ENCODE data around the gene ITPRIPL2.

The ITPRIPL2 gene

DNA sequence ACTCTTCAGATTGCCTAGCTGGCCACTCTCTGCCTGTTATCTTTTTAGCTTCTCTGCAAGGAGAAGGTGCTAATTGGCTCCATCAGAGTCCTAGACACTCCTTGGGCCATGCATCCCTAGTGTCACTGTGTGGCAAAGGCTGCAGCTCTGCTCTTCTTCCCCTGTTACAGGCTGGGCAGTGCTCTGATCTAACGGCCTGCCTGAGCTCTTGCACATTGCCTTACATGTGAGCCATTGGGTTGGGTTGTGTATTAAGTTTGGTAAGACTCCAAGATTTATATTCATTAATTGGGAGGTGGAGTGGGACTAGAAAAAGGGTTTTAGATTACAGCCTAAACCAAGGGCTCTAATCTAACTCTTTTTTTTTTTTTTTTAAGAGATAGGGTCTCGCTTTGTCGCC lies 31.2 kb downstream of the ITPRIPL2 start:
- DNase-seq, result no peak

DNA sequence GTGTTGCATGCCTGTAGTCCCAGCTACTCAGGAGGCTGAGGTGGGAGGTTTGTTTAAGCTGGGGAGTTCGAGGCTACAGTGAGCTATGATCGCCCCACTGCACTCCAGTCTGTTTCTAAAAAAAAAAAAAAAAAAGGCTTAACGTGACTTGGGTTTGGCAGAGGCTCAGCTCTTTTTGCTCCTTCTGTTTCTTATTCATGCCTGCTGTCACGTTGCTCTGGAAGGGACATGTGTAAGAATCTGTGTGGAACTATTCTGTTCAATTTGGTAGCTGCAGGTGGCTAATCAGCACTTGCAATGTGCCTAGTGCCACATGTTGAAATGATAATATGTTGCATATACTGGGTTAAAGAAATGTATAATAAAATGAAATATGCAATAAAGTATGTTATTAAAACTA lies 33.4 kb downstream of the ITPRIPL2 start:
- no peak for DNase-seq

DNA sequence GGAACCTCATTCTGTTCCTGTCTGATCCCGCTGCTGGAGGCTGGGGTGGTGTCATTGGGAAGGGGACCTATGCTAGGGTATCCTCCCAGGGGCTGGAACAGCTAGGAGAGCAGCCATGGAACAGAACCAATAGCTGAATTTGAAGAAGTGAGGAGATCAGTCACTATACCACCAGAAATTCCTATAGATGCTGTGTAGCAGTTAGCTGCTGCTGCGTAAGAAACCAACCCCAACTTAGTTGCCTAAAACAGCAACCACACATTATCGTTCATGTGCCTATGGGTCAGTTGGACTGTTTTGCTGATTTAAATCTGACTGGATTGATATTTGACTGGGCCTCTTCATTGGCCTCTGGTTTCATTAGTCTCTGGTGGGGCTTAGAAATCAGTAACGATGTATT lies 33.9 kb downstream of the ITPRIPL2 start:
- no peak for DNase-seq

DNA sequence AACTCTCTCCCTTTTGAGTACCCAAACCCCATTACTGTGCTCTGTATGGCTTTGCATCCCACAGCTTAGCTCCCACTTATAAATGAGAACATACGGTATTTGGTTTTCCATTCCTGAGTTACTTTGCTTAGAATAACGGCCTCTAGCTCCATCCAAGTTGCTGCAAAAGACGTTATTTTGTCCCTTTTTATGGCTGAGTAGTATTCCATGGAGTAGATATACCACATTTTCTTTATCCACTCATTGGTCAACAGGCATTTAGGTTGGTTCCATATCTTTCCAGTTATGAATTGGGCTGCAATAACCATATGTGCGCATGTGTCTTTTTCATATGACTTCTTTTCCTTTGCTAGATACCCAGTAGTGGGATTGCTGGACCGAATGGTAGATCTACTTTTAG lies 34.4 kb downstream of the ITPRIPL2 start:
- DNase-seq, result no peak

DNA sequence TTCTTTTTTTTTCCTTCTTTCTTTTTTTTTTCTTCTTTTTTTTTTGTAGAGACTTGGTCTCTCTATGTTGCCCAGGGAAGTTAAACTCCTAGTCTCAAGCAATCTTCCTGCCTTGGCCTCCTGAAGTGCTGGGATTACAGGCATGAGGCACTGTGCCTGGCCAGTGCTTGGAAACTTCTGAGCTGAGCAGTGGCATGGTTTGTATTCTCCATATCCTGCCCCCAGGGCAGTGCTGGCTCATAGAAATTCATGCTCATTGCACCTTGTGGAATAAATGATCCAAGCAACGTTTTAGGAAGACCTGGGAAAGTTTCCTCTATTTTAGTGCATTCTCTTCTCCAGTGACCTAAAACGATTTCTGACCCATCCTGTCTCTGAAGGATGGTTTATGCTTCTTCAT lies 37.5 kb downstream of the ITPRIPL2 start:
- no peak for DNase-seq

DNA sequence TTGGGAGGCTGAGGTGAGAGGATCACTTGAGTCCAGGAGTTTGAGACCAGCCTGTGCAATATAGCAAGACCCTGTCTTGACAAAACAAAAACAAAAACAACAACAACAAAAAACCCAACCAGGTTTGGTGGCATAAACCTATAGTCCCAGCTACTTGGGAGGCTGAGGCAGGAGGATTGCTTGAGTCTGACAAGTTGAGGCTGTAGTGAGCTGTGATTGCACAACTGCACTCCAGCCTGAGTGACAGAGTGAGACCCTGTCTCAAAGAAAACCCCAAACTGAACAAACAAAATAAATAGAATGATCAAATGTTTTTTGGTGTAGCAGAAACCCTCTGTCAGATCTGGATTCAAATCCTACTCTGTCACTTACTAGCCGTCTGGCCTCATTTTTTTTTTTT lies 38.3 kb downstream of the ITPRIPL2 start:
- DNase-seq, result no peak

DNA sequence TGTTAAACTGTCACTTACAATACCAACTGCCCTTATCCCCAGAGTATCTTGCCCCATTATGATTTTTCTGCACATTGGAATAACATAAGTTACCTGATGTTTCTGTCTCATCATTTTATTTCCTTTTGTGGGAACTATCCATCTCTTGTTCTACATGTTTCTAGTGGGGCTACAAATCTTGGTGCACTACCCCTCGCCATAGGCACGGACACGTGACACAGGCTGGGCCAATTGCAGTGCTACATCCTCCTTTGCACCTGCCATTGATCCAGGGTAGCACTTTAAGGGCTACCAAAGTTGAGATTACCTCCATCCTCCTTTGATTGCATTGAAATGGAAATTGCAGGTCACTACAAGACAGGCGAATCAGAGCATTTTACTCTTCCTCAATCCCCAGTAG lies 40.1 kb downstream of the ITPRIPL2 start:
- DNase-seq, result peak; percentile 9

DNA sequence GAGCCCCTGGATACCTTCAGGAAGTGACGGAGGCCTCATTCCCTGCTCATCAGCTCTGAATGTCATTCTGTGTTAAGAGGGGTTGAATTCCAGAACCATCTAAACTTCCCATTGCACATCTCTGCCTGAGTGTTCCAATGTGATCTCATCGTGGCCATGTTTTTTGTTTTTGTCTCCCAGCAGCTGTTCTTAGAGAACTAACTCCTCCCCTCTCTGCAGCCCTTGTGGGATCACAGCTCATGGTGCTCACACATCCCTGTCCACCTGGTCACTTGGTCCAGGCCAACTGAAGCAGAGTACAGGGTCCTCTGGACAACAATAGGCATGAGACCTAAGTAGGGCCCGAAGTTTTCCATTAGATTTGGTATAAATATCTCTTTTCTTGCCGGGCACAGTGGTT lies 48.3 kb downstream of the ITPRIPL2 start:
- no peak for DNase-seq

DNA sequence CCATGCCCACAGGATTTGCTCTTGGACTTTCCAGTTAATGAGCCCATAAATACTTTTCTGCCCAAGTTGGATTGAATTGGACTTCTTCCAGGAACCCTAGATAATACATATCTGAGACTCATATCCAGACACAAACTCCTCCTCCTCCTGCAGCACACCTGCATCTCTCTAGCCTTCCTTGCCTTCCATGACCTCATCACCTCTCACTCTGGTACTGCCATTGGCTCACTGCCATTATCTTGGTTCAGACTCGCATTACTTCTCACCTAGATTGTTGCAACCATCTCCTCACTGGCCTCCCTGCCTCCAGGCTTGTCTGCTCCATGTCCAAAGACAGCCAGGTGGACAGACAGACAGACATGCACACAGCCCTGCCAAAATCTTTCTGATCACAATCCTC lies 49.5 kb downstream of the ITPRIPL2 start:
- no peak for DNase-seq

DNA sequence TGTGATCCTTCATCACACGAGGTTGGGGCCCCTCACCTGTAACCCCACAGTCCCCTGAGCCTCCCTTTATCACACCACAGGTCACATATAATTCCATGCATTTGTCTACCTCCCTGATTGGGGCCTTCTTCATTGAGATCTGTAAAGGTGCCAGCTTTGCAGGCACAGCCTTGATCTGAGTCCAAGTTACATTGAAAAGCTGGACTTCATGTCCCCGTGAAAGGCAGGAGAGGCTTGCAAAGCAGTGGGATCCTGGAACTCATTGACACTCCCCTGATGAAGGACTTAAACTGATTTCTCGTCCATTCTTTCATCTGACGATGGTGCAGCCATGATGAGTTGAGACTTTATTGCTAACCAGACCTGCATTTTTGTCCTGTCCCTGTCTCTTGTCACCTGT lies 50.5 kb downstream of the ITPRIPL2 start:
- no peak for DNase-seq

DNA sequence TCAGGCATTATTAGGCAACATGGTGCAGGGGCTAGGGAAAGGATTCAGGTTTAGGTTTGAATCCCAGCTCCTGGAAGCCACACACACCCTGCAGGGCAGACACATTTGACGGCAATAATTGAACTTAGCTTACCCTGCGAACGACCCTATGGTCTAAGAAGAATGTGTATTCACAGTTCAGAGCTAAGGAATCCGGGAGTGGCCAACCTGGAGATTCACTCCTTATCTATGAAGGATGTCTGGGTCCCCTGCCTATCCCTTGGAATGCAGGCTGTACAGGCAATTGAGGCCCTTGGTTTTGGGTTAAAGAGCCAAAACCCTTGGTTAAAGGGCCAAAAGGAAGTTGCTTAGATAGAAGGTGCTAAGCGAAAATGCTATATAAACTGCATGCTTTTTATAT lies 51.3 kb downstream of the ITPRIPL2 start:
- DNase-seq, result no peak

DNA sequence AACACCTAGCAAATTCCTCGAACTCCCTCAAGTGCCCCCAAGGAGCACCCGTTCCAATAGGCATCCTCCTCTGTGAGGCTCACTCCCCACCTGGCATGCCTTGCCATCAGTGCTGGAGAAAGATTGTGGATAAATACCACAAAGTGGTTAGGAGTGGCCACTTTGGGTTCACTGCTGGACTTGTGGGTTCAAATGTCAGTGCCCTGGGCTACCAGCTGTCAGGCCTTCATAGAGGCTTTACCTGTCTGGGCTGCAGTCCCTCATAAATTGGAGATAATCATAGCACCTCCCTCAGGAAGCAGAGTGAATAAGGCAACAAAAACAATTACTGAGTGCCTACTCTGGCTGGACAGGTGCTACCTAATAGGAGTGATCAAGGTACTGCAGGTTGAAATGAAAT lies 52.7 kb downstream of the ITPRIPL2 start:
- no peak for DNase-seq

DNA sequence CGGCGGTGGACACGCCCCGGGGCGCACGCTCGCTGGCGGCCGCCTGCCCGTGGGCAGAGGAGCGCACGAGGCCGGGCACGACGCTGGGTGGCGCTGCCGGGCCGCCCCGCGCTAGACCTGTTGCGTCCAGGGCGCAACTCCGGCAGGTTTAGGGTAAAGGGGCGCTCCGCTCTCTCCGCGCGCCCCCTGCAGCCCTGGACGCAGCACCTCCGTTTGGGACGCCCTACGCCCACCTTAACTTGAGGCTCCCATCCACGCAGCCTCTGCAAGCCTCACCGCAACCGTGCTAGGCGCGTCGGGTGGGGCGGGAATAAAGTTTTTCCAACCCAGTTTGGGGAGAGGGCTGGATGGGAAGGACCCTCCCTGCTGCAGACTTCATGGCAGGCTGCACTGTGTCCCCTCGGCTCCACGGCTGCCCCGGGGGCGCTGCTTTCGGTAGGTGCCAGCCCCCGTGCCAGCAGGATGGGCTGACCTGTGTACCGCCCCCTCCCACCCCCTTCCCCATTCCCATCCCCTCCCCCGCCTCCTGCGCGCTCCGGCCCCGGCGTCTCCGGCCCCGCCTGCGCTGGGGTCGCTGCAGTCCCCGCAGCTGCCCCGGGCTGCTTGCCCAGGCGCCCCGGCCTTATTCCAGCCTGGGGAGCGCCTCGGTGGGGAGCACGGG lies 54.1 kb downstream of the ITPRIPL2 start, which contains the start of gene SYT17:
Gene SYT17 (plus strand): TSS at position 531 of the 661 bp plus-strand sequence. CDS start 407 bp downstream, outside the sequence.
- DNase-seq, result peak; percentile 62

DNA sequence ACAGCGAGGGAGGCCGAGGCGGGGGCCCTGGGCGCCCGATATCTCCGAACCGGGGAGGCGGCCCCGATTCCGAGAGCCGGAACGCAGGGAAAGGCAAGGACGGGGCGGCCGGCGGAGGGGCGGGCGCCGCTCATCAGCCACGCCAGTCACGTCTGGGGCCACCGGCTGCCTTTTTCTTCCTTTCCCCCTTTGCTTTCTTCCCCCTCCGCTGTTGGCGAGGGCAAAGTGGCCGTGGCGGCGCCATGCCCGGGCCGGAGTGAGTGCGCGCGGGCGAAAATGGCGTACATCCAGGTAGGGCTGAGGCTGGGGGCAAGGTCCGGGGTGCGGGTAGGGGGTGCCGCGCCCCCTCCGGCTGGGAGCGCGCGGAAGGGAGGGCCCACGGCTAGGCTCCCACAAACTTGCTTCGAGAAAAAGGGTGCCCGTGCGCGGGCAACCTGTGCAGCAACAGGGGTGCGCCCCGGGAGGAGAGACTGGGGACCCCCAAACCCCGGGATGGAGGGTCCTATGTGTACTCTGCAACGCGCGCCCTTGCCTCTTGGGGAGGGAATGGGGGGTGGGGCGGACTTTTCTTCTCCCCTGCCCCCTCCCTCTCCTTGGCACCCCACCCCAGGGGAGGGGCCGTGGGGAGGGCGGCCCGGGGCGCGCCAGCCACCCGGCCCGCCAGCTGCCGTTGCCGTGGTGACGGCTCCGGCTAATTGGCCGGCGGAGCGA lies 54.8 kb downstream of the ITPRIPL2 start:
- no peak for DNase-seq

DNA sequence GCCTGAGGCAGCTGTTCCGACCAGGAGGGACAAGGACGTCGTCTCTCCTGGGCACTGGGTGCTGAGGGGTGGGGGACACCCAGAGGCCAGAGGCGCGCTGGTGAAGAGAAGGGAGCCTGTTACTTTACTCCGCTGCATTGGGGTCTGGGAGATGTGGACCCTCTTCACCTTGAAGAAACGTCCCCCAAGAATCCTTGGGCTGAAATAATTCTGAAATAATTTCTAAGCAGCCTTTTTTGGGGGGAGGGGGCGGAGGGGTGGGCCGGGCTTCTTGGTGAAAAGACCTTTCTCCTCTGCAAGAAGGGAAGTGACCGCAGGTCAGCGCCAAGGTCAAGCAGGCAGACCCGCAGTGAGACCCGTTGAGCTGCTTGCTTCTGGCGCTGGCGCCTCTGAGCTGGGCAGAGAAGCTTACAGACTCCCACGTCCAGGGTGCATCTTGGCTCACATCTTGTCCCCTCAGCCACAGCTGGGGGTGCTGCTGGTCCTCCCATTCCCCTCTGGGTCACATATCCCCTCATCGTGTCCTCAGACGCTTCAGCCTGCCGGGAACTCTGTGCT lies 55.4 kb downstream of the ITPRIPL2 start:
- DNase-seq, result no peak

DNA sequence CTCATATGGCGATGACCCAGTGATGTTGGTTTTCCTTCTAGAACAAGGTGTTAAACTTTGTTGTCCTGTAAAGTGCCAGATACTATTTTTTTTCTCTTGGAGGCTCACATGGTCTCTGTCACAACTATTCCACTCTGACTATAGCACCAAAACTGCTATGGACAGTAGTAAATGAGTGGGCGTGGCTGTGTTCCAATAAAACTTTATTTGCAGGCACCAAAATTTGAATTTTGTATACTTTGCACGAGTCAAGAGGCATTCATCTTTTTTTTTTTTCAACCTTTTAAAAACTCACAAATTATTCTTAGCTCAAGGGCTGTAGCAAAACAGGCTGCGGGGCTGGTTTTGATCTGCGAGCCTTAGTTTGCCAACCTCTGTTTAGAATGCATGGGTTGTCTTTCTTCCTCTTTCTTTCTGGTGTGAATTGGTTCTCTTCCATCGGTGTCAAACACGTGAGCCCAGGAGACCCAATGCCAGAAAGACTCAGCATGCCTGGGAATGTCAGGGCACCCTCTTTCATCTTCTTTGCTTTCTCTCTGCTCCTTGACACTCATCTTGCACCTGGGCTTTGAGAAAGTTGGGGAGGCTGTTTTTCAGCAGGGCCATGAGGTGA lies 56.4 kb downstream of the ITPRIPL2 start:
- no peak for DNase-seq
